ENCODE measurements around the gene TMEM69. TPM values are rescaled to one million over a fixed set of nuclear protein-coding genes. Genes with fewer than 3 reads are reported as not detected.
"Not testable (repeated sequence)": the region's sequence is repeated elsewhere in the genome, so short reads cannot be mapped to it uniquely, and the experiment has no call there.

Gene TMEM69
- total RNA-seq, 3 donors from 2014 or later = 20.6 to 39.4 (median 29.1) TPM

- intact Hi-C loops (cut with DNase I; ENCODE audit: low total_unique reads) = no loop called here
- H3K4me3 ChIP-seq = no peak overlapping the region
- H3K27ac ChIP-seq = no peak overlapping the region
- DNase-seq (ENCODE audit: low spot score in 2 of 2) = no peak
- no peaks in the 10 kb centered on the region for H3K4me1 ChIP-seq
- no peak for TF ChIP-seq CTCF (IDR thresholded peaks at IDR 0.05)
- no peak for TF ChIP-seq POLR2AphosphoS5 (IDR thresholded peaks at IDR 0.05)
- TF ChIP-seq POLR2A (IDR thresholded peaks at IDR 0.05) = no peak
- H3K27me3 ChIP-seq = no peaks in the 10 kb centered on the region
- H3K36me3 ChIP-seq = no peaks in the 10 kb centered on the region
- H3K9me3 ChIP-seq = no peaks in the 10 kb centered on the region
Observed at GRCh38 chr1:45669379-45669778, 18.6 kb upstream of the TMEM69 start.

DNA sequence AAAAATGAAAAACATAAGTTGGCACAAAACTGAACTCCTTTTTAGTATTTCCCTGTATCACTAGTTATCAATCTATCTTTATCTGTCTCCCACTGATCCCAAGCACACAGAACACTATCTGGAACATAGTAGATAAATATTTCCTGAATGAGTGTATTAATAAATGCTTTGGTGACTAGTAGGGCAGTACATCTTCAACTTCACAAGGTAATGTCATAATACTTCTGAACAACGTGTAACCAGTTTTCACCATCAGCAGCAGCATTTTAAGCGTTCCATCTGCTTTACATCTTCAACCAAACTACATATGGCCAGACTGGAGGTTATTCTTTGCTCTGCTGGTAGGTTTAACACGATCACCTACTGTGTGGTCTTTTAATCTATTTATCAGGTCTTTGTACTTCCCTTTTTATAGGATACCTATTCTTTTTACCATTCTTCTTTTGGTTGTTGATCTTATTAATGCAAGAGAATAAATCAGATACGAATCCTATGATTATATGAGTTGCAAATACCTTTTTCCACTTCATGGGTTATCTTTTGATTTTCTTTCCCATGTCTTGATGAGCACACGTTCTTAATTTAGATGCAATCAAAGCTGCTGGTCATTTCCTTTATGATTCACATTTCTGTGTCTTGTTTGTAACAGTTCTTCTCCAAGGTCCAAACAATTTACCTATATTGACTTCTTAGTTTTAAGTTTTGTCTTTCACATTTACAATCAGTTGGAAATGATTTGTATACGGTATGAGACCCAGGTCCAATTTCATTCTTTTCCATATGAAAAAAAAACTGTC, 17.9 kb upstream of the TMEM69 start:
- Histone ChIP-seq H3K4me3 (no peak overlapping the region), H3K36me3 (no peaks in the 10 kb centered on the region), H3K27me3 (no peaks in the 10 kb centered on the region), H3K9me3 (no peaks in the 10 kb centered on the region), H3K27ac (no peak overlapping the region), H3K4me1 (no peaks in the 10 kb centered on the region)
- DNase-seq (ENCODE audit: low spot score in 2 of 2) = no peak
- intact Hi-C loops (cut with DNase I; ENCODE audit: low total_unique reads) = no loop called here
- TF ChIP-seq POLR2AphosphoS5 (IDR thresholded peaks at IDR 0.05) (no peak), POLR2A (IDR thresholded peaks at IDR 0.05) (no peak), CTCF (IDR thresholded peaks at IDR 0.05) (no peak)

- peaks cover 0 to 2% of the 10 kb centered on the region in 2 donors for H3K4me1 ChIP-seq
- TF ChIP-seq CTCF (IDR thresholded peaks at IDR 0.05) = no peak
- TF ChIP-seq POLR2AphosphoS5 (IDR thresholded peaks at IDR 0.05) = no peak
- TF ChIP-seq POLR2A (IDR thresholded peaks at IDR 0.05) = no peak
- H3K27me3 ChIP-seq = no peaks in the 10 kb centered on the region
- no peak for DNase-seq (ENCODE audit: low spot score in 2 of 2)
- no peaks in the 10 kb centered on the region for H3K9me3 ChIP-seq
- no peak overlapping the region for H3K27ac ChIP-seq
- intact Hi-C loops (cut with DNase I; ENCODE audit: low total_unique reads) = no loop called here
- no peak overlapping the region for H3K4me3 ChIP-seq
- no peaks in the 10 kb centered on the region for H3K36me3 ChIP-seq
Observed at GRCh38 chr1:45673956-45674355, 14.0 kb upstream of the TMEM69 start.

DNA sequence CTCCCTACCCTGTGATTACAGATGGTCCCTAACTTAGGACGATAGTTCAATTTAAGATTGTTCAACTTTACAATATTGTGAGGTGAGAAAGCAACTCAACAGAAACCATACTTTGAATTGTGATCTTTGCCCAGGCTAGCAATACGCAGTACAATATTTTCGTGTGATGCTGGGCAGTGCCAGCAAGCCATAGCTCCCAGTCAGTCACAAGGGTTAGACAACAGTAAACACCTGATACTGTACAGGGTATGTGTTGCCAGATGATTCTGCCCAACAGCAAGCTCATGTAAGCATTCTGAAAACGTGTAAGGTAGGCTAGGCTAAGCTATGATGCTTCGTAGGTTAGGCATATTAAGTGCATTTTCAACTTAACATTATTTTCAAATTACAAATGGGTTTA, 13.5 kb upstream of the TMEM69 start:
- no peak overlapping the region for H3K27ac ChIP-seq
- peaks cover 0 to 8% of the 10 kb centered on the region in 2 donors for H3K4me1 ChIP-seq

GRCh38 chr1:45676553-45676952, 11.4 kb upstream of the TMEM69 start:
- H3K4me1 ChIP-seq; H3K4me3 ChIP-seq; H3K36me3 ChIP-seq; H3K9me3 ChIP-seq; H3K27me3 ChIP-seq; H3K27ac ChIP-seq; intact Hi-C loops (cut with DNase I; ENCODE audit: low total_unique reads); DNase-seq (ENCODE audit: low spot score in 2 of 2): not testable (repeated sequence)

More for the DNA sequence above, 13.5 kb upstream of the TMEM69 start:
- no peak for DNase-seq (ENCODE audit: low spot score in 2 of 2)
- TF ChIP-seq CTCF (IDR thresholded peaks at IDR 0.05) = no peak
- TF ChIP-seq POLR2AphosphoS5 (IDR thresholded peaks at IDR 0.05) = no peak
- no peak for TF ChIP-seq POLR2A (IDR thresholded peaks at IDR 0.05)
- H3K9me3 ChIP-seq = no peaks in the 10 kb centered on the region
- H3K27me3 ChIP-seq = no peaks in the 10 kb centered on the region
- no peaks in the 10 kb centered on the region for H3K36me3 ChIP-seq
- intact Hi-C loops (cut with DNase I; ENCODE audit: low total_unique reads) = no loop called here
- H3K4me3 ChIP-seq = no peak overlapping the region
